ENCODE data around the gene BST1. TPM values are rescaled to one million over a fixed set of nuclear protein-coding genes. Genes with fewer than 3 reads are reported as not detected.

BST1 gene
- total and polyA plus RNA-seq, 2 of the 8 experiments (the other 6 are each of a cell fraction or from before 2014, with no cell fraction given) = 0.52 to 0.54 TPM

DNA sequence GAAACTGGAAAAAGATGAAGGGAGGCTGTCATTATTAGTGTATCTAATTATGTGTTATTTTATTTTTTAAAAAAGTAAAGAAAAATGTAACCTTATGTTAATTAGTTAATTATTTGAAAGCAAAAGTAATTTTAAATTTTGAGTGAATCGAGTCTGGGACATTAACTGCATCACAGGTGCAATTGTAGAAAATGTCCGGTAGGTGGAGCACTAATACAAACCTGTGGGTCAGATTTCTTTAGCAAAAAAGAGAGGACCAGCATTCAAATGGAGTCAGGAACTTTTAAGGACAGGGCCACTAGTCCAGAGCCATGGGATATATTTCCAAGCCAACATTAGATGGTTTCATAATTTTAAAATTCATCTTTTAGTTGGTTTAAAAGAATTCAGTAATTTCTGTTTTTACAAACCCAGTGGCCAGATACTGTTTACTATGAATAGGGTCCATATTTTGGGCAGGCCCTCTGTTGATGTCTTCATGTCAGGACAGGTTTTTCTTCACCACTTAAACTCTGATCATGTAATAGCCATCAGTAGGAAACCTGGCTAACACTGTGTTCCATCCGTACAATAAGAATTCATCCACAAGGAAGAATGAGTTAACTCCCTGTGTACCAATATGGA lies 27.2 kb downstream of the BST1 start:
- TF ChIP-seq RAD21 (IDR thresholded peaks at IDR 0.05 in 1 of 2, conservative IDR thresholded peaks at IDR 0.05 in 1 of 2; ENCODE audit: low read depth in 2 of 2, low read length in 2 of 2) = peak; percentile 67 to 69
- TF ChIP-seq TAF7 (optimal IDR thresholded peaks at IDR 0.05; ENCODE audit: borderline replicate concordance, low read depth, low read length) = no peak
- TF ChIP-seq, protein P1, sequence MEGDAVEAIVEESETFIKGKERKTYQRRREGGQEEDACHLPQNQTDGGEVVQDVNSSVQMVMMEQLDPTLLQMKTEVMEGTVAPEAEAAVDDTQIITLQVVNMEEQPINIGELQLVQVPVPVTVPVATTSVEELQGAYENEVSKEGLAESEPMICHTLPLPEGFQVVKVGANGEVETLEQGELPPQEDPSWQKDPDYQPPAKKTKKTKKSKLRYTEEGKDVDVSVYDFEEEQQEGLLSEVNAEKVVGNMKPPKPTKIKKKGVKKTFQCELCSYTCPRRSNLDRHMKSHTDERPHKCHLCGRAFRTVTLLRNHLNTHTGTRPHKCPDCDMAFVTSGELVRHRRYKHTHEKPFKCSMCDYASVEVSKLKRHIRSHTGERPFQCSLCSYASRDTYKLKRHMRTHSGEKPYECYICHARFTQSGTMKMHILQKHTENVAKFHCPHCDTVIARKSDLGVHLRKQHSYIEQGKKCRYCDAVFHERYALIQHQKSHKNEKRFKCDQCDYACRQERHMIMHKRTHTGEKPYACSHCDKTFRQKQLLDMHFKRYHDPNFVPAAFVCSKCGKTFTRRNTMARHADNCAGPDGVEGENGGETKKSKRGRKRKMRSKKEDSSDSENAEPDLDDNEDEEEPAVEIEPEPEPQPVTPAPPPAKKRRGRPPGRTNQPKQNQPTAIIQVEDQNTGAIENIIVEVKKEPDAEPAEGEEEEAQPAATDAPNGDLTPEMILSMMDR (IDR thresholded peaks at IDR 0.05; ENCODE audit: control extremely low read depth in 1 of 3, insufficient read depth in 1 of 3, low read depth in 1 of 3, low read length in 3 of 3) = peak in 2 of 3 experiments; percentile 50 to 58; a peak in 3 of 4 replicates
- Histone ChIP-seq H3K4me2 (ENCODE audit: insufficient read depth in 1 of 2, low read depth in 2 of 2, low read length in 2 of 2) (no peak overlapping the region), H3K4ac (replicated peaks; ENCODE audit: insufficient read length, low read depth, low read length) (no peak overlapping the region), H3K23me2 (ENCODE audit: low read depth, low read length) (no peaks in the 10 kb centered on the region), H3K56ac (replicated peaks; ENCODE audit: insufficient read length, low read depth, low read length) (no peak overlapping the region), H3K4me1 (replicated peaks in 1 of 4; ENCODE audit: control insufficient read depth in 3 of 4, insufficient read depth in 4 of 4, low read length in 3 of 4) (no peaks in the 10 kb centered on the region), H3K27me3 (replicated peaks in 1 of 4; ENCODE audit: control insufficient read depth in 3 of 4, extremely low read depth in 1 of 4, insufficient read depth in 3 of 4, low read length in 3 of 4) (no peaks in the 10 kb centered on the region), H3K14ac (ENCODE audit: insufficient read length) (no peak overlapping the region), H3K23ac (ENCODE audit: insufficient read length) (no peak overlapping the region), H2BK15ac (ENCODE audit: low read length) (no peak overlapping the region), H2BK5ac (ENCODE audit: low read depth, low read length) (no peak overlapping the region), H4K5ac (ENCODE audit: insufficient read length, low read depth, low read length) (no peak overlapping the region), H4K8ac (ENCODE audit: extremely low read depth, insufficient read depth, low read length) (no peak overlapping the region), H3K36me3 (ENCODE audit: control insufficient read depth in 2 of 4, insufficient read depth in 4 of 4, low read length in 3 of 4) (no peaks in the 10 kb centered on the region), H2BK120ac (replicated peaks; ENCODE audit: low read depth, low read length) (no peak overlapping the region), H2BK12ac (ENCODE audit: low read depth, low read length) (no peak overlapping the region), H3K18ac (ENCODE audit: extremely low read depth, low read length) (no peak overlapping the region), H2BK20ac (ENCODE audit: low read length) (no peak overlapping the region), H4K20me1 (replicated peaks in 1 of 2; ENCODE audit: control insufficient read depth in 1 of 2, insufficient read depth in 2 of 2, low read length in 2 of 2) (no peaks in the 10 kb centered on the region), H3K79me2 (ENCODE audit: control insufficient read depth in 1 of 2, insufficient read depth in 2 of 2, low read length in 2 of 2) (no peaks in the 10 kb centered on the region), H3K9ac (replicated peaks in 1 of 4; ENCODE audit: extremely low read depth in 1 of 4, low read depth in 3 of 4, low read length in 3 of 4) (no peak overlapping the region), H3K79me1 (ENCODE audit: low read depth, low read length) (no peaks in the 10 kb centered on the region), H3K9me3 (ENCODE audit: insufficient read depth in 2 of 2, low read depth in 1 of 2, low read length in 1 of 2) (no peaks in the 10 kb centered on the region), H3K27ac (ENCODE audit: low read depth, low read length) (no peak overlapping the region), H2AK5ac (ENCODE audit: low read depth, low read length) (no peak overlapping the region), H4K91ac (replicated peaks; ENCODE audit: insufficient read length, low read length) (no peak overlapping the region), H3K4me3 (ENCODE audit: extremely low read depth in 1 of 4, insufficient read depth in 2 of 4, low read depth in 3 of 4, low read length in 4 of 4) (no peak overlapping the region), H2AFZ (ENCODE audit: low read length) (no peak overlapping the region)
- POLR2A ChIA-PET (ENCODE audit: partially characterized antibody) = no interaction called here
- FAIRE-seq = peak; percentile 63
- no peak for DNase-seq (ENCODE audit: low read depth in 1 of 2, low spot score in 2 of 2)
- CTCF ChIA-PET (ENCODE audit: partially characterized antibody) = interaction anchor here (0.6 to 2.0 kb wide), 10 partner anchors 9 to 250 kb away, joined by 3 to 6 read pairs (median 4); no protein-coding TSS in a partner anchor
- 46% methylated on average over 3 of the region's 3 CpGs; no CpG with 5 or more reads in 1 of the 2 experiments for WGBS, 2 experiments (ENCODE audit: extremely low coverage in 1 of 2, insufficient coverage in 1 of 2, insufficient read length in 1 of 2, insufficient replicate concordance in 2 of 2, low coverage in 1 of 2, low lambda C conversion rate in 2 of 2, missing lambda C conversion rate in 1 of 2)
